Neural progenitor cell (in vitro differentiated cells): ENCODE measurements around the gene SIGLEC6. TPM values are rescaled to one million over a fixed set of nuclear protein-coding genes. Genes with fewer than 3 reads are reported as not detected.

Experiments
- DNase-seq: peaks from one replicate; pipeline ENCODE4 v3.0.0-alpha.2; 2016; ENCODE audit warnings: low spot score
- H2AFZ ChIP-seq: fragments of 200-600 bp; sonication (generic); replicated peaks from 2 replicates; pipeline ENCODE4 v1.6.1; 2016; ENCODE audit warnings: antibody characterized with exemption
- H3F3A ChIP-seq: fragments of 200-600 bp; sonication (generic); 2 replicates; pipeline ENCODE4 v1.6.1; 2016; ENCODE audit warnings: antibody characterized with exemption, low read depth
- H3K27ac ChIP-seq: fragments of 200-600 bp; sonication (generic); 2 replicates; pipeline ENCODE4 v1.5.1; 2016; ENCODE audit warnings: mild to moderate bottlenecking
- H3K27me3 ChIP-seq: fragments of 200-600 bp; sonication (generic); 2 replicates; pipeline ENCODE4 v1.6.1; 2016; ENCODE audit warnings: mild to moderate bottlenecking, moderate library complexity
- H3K36me3 ChIP-seq: fragments of 200-600 bp; sonication (generic); 2 replicates; pipeline ENCODE4 v1.5.1; 2016
- H3K4me1 ChIP-seq: fragments of 200-600 bp; sonication (generic); 2 replicates; pipeline ENCODE4 v1.6.1; 2016; ENCODE audit warnings: mixed run types
- H3K4me2 ChIP-seq: fragments of 200-600 bp; sonication (generic); 2 replicates; pipeline ENCODE4 v1.6.1; 2016
- H3K4me3 ChIP-seq: fragments of 200-600 bp; sonication (generic); 2 replicates; pipeline ENCODE4 v1.5.1; 2016
- H3K79me2 ChIP-seq: fragments of 200-600 bp; sonication (generic); 2 replicates; pipeline ENCODE4 v1.6.1; 2016; ENCODE audit warnings: low read depth
- H3K9ac ChIP-seq: fragments of 200-600 bp; sonication (generic); 2 replicates; pipeline ENCODE4 v1.6.1; 2016
- H3K9me3 ChIP-seq: fragments of 200-600 bp; sonication (generic); 2 replicates; pipeline ENCODE4 v1.5.1; 2016; ENCODE audit warnings: low read depth
- H4K20me1 ChIP-seq: fragments of 200-600 bp; sonication (generic); 2 replicates; pipeline ENCODE4 v1.6.1; 2016; ENCODE audit warnings: low read depth
- H3K27ac Mint-ChIP-seq: 3 replicates; pipeline ENCODE4 v1.8.0; 2021; ENCODE audit warnings: mixed read lengths
- H3K27me3 Mint-ChIP-seq: 2 replicates; pipeline ENCODE4 v1.8.0; 2022; ENCODE audit warnings: low read depth, mild to moderate bottlenecking, inconsistent platforms, moderate library complexity, mixed read lengths; ENCODE audit not compliant: insufficient read depth
- H3K36me3 Mint-ChIP-seq: 3 replicates; pipeline ENCODE4 v1.8.0; 2021; ENCODE audit warnings: mixed read lengths
- H3K4me1 Mint-ChIP-seq: 3 replicates; pipeline ENCODE4 v1.8.0; 2021; ENCODE audit warnings: mixed read lengths
- H3K4me3 Mint-ChIP-seq: 3 replicates; pipeline ENCODE4 v1.8.0; 2021; ENCODE audit warnings: mild to moderate bottlenecking, moderate library complexity, mixed read lengths
- H3K9me3 Mint-ChIP-seq: 3 replicates; pipeline ENCODE4 v1.8.0; 2020; ENCODE audit warnings: mixed read lengths
- EZH2 ChIP-seq: fragments of 200-600 bp; sonication (generic); IDR thresholded peaks from 2 replicates; pipeline ENCODE4 v1.6.1; 2017; ENCODE audit warnings: antibody characterized with exemption, mild to moderate bottlenecking, moderate library complexity
- EZH2phosphoT487 ChIP-seq: fragments of 200-600 bp; sonication (generic); IDR thresholded peaks from 2 replicates; pipeline ENCODE4 v1.6.1; 2017; ENCODE audit warnings: antibody characterized with exemption
- total RNA-seq: library from RNA; depleted of rRNA; stranded (reverse); fragments of >200 nt; gene quantifications from 2 replicates; pipeline ENCODE4 v1.2.3, GENCODE V29; 2015; ENCODE audit warnings: low replicate concordance
- TF ChIP-seq, protein P1 (sequence below): fragments of 200-600 bp; sonication (generic); IDR thresholded peaks from 2 replicates; pipeline ENCODE4 v1.5.1; 2017; ENCODE audit warnings: antibody characterized with exemption, mild to moderate bottlenecking

SIGLEC6 gene
- total RNA-seq = not detected in 2 replicates

- Histone ChIP-seq H3K9me3 (peaks cover 14% of the 10 kb centered on the region), H3K4me1 (no peaks in the 10 kb centered on the region), H3K79me2 (no peaks in the 10 kb centered on the region), H3K4me2 (no peak within 1 kb of the TSS), H3K9ac (no peak within 1 kb of the TSS), H3K27me3 (no peaks in the 10 kb centered on the region), H3K4me3 (no peak within 1 kb of the TSS), H3K36me3 (no peaks in the 10 kb centered on the region), H3K27ac (no peak within 1 kb of the TSS), H3F3A (no peaks in the 10 kb centered on the region), H2AFZ (no peak within 1 kb of the TSS), H4K20me1 (no peaks in the 10 kb centered on the region)
- no peaks in the 10 kb centered on the region for H3K4me1 Mint-ChIP-seq
- no peak for DNase-seq
- H3K4me3 Mint-ChIP-seq = no peak within 1 kb of the TSS
- peaks cover 6% of the 10 kb centered on the region for H3K27me3 Mint-ChIP-seq
- TF ChIP-seq EZH2phosphoT487 (no peak), EZH2 (no peak)
- TF ChIP-seq, protein P1, sequence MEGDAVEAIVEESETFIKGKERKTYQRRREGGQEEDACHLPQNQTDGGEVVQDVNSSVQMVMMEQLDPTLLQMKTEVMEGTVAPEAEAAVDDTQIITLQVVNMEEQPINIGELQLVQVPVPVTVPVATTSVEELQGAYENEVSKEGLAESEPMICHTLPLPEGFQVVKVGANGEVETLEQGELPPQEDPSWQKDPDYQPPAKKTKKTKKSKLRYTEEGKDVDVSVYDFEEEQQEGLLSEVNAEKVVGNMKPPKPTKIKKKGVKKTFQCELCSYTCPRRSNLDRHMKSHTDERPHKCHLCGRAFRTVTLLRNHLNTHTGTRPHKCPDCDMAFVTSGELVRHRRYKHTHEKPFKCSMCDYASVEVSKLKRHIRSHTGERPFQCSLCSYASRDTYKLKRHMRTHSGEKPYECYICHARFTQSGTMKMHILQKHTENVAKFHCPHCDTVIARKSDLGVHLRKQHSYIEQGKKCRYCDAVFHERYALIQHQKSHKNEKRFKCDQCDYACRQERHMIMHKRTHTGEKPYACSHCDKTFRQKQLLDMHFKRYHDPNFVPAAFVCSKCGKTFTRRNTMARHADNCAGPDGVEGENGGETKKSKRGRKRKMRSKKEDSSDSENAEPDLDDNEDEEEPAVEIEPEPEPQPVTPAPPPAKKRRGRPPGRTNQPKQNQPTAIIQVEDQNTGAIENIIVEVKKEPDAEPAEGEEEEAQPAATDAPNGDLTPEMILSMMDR = no peak
- no peaks in the 10 kb centered on the region for H3K9me3 Mint-ChIP-seq
- H3K36me3 Mint-ChIP-seq = no peaks in the 10 kb centered on the region
- H3K27ac Mint-ChIP-seq = no peak within 1 kb of the TSS
These were observed at the start of gene SIGLEC6 for GRCh38 chr19:51531349-51532315. SIGLEC6 (minus strand) TSS chr19:51531670; CDS start chr19:51531648, 22 bp downstream.

GRCh38 chr19:51576850-51577249 lies 45.4 kb upstream of the SIGLEC6 start:
- Mint-ChIP-seq H3K27ac (no peak overlapping the region), H3K36me3 (peaks cover 14% of the 10 kb centered on the region), H3K27me3 (no peaks in the 10 kb centered on the region), H3K9me3 (no peaks in the 10 kb centered on the region), H3K4me3 (no peak overlapping the region), H3K4me1 (peaks cover 7% of the 10 kb centered on the region)
- Histone ChIP-seq H3K4me1 (no peaks in the 10 kb centered on the region), H3K27me3 (no peaks in the 10 kb centered on the region), H2AFZ (no peak overlapping the region), H3K4me2 (no peak overlapping the region), H3K9me3 (no peaks in the 10 kb centered on the region), H4K20me1 (no peaks in the 10 kb centered on the region), H3K4me3 (no peak overlapping the region), H3K9ac (no peak overlapping the region), H3K79me2 (peaks cover 5% of the 10 kb centered on the region), H3K27ac (no peak overlapping the region), H3K36me3 (no peaks in the 10 kb centered on the region), H3F3A (no peaks in the 10 kb centered on the region)
- TF ChIP-seq EZH2phosphoT487 (no peak), EZH2 (no peak)
- DNase-seq = no peak

GRCh38 chr19:51573331-51573730 lies 41.9 kb upstream of the SIGLEC6 start:
- Histone ChIP-seq H4K20me1 (no peaks in the 10 kb centered on the region), H3K27me3 (peaks cover 10% of the 10 kb centered on the region), H3K79me2 (peaks cover 11% of the 10 kb centered on the region), H3K27ac (no peak overlapping the region), H3K9me3 (no peaks in the 10 kb centered on the region), H3K4me3 (no peak overlapping the region), H3K36me3 (no peaks in the 10 kb centered on the region), H3F3A (no peaks in the 10 kb centered on the region), H2AFZ (no peak overlapping the region), H3K4me1 (no peaks in the 10 kb centered on the region), H3K4me2 (no peak overlapping the region), H3K9ac (no peak overlapping the region)
- TF ChIP-seq EZH2 = no peak
- TF ChIP-seq, protein P1 = no peak
- TF ChIP-seq EZH2phosphoT487 = no peak
- DNase-seq = no peak
- Mint-ChIP-seq H3K9me3 (no peaks in the 10 kb centered on the region), H3K27ac (no peak overlapping the region), H3K27me3 (no peaks in the 10 kb centered on the region), H3K4me3 (no peak overlapping the region), H3K36me3 (peaks cover 6% of the 10 kb centered on the region), H3K4me1 (peaks cover 14% of the 10 kb centered on the region)

- H3F3A ChIP-seq = no peaks in the 10 kb centered on the region
- H3K9ac ChIP-seq = no peak overlapping the region
- Mint-ChIP-seq H3K27me3 (no peaks in the 10 kb centered on the region), H3K27ac (no peak overlapping the region), H3K9me3 (no peaks in the 10 kb centered on the region), H3K36me3 (peaks cover 6% of the 10 kb centered on the region), H3K4me1 (peaks cover 14% of the 10 kb centered on the region), H3K4me3 (no peak overlapping the region)
- no peak overlapping the region for H3K4me2 ChIP-seq
- H3K36me3 ChIP-seq = no peaks in the 10 kb centered on the region
- no peak overlapping the region for H3K4me3 ChIP-seq
- no peak overlapping the region for H3K27ac ChIP-seq
- peaks cover 11% of the 10 kb centered on the region for H3K79me2 ChIP-seq
- no peaks in the 10 kb centered on the region for H4K20me1 ChIP-seq
- no peaks in the 10 kb centered on the region for H3K4me1 ChIP-seq
- DNase-seq = no peak
- TF ChIP-seq EZH2phosphoT487 (no peak), EZH2 (no peak)
- TF ChIP-seq, protein P1 = no peak
- no peak overlapping the region for H2AFZ ChIP-seq
- no peaks in the 10 kb centered on the region for H3K9me3 ChIP-seq
- H3K27me3 ChIP-seq = peaks cover 12% of the 10 kb centered on the region
These were observed 41.4 kb upstream of the SIGLEC6 start for GRCh38 chr19:51572908-51573307.
